Right renal pelvis (tissue), 4 donors: ENCODE results near the gene VCAN. TPM values are rescaled to one million over a fixed set of nuclear protein-coding genes. Genes with fewer than 3 reads are reported as not detected.
A peak's percentile ranks its signal among the peaks of the same experiment; 100 is the strongest.

ENCODE experiments used
- DNase-seq, 4 donors: peaks; one replicate each; pipeline ENCODE4 v3.0.0-alpha.2; 2013; ENCODE audit warnings: low read depth in 4 of 4, low spot score in 3 of 4, missing footprints in 1 of 4
- polyA plus RNA-seq, 4 donors: library from polyadenylated mRNA; unstranded; fragments of 120-200 nt; gene quantifications; one replicate each; pipeline ENCODE4 v1.2.1, GENCODE V29; 2013; ENCODE audit not compliant: insufficient read length in 4 of 4

The VCAN gene
- polyA plus RNA-seq, 4 donors = 295 to 336 (median 315) TPM

GRCh38 chr5:83493644-83494043 lies 22.1 kb downstream of the VCAN start:
- DNase-seq = no peak

GRCh38 chr5:83494087-83494620 lies 22.6 kb downstream of the VCAN start:
- no peak for DNase-seq

GRCh38 chr5:83494666-83495065 lies 23.1 kb downstream of the VCAN start:
- DNase-seq = no peak

- DNase-seq = no peak
These were observed 25.1 kb downstream of the VCAN start for GRCh38 chr5:83496626-83497025.

- DNase-seq = no peak
These were observed 27.0 kb downstream of the VCAN start for GRCh38 chr5:83498585-83498984.

- no peak for DNase-seq
These were observed 32.1 kb downstream of the VCAN start for GRCh38 chr5:83503662-83504061.

- no peak for DNase-seq
These were observed 35.9 kb downstream of the VCAN start for GRCh38 chr5:83507431-83507830.

- DNase-seq = peak in 3 of 4 donors; percentile 36 to 40 (median 38)
These were observed 38.0 kb downstream of the VCAN start for GRCh38 chr5:83509540-83509939.

- DNase-seq = no peak
These were observed 38.7 kb downstream of the VCAN start for GRCh38 chr5:83510260-83510659.

- DNase-seq = no peak
These were observed 40.7 kb downstream of the VCAN start for GRCh38 chr5:83512061-83512745.

GRCh38 chr5:83513081-83513480 lies 41.5 kb downstream of the VCAN start:
- DNase-seq = no peak

GRCh38 chr5:83513491-83513890 lies 41.9 kb downstream of the VCAN start:
- DNase-seq = no peak

GRCh38 chr5:83516377-83516776 lies 44.8 kb downstream of the VCAN start:
- peak in 3 of 4 donors; percentile 30 to 36 (median 35) for DNase-seq

GRCh38 chr5:83517072-83517687 lies 45.6 kb downstream of the VCAN start:
- no peak for DNase-seq

- DNase-seq = no peak
These were observed 46.1 kb downstream of the VCAN start for GRCh38 chr5:83517688-83518085.

GRCh38 chr5:83518319-83519061 lies 46.9 kb downstream of the VCAN start:
- DNase-seq = no peak

GRCh38 chr5:83522446-83522845 lies 50.9 kb downstream of the VCAN start:
- no peak for DNase-seq

- no peak for DNase-seq
These were observed 52.4 kb downstream of the VCAN start for GRCh38 chr5:83523929-83524328.

GRCh38 chr5:83524345-83524744 lies 52.8 kb downstream of the VCAN start:
- no peak for DNase-seq

GRCh38 chr5:83524991-83525390 lies 53.4 kb downstream of the VCAN start:
- no peak for DNase-seq

GRCh38 chr5:83526289-83526688 lies 54.7 kb downstream of the VCAN start:
- no peak for DNase-seq
